Endothelial cell of umbilical vein (primary cell): Measurements from ENCODE around the gene TUBD1. TPM values are rescaled to one million over a fixed set of nuclear protein-coding genes. Genes with fewer than 3 reads are reported as not detected.
"Not testable (repeated sequence)": the region's sequence is repeated elsewhere in the genome, so short reads cannot be mapped to it uniquely, and the experiment has no call there.

Source experiments
- BruUV-seq: library from RNA; stranded (reverse); fragments of 400-500 nt; replicated peaks from 2 replicates; lab custom pipeline; 2021; lab: Mats Ljungman, UMichigan
- CTCF ChIA-PET: fragments of 300-600, 350-600 bp; sonication (Branson Sonifier 250); formaldehyde crosslinking; loops from one replicate; lab custom pipeline; 2021; ENCODE audit warnings: antibody characterized with exemption, inconsistent platforms; lab: Charles Lee
- POLR2A ChIA-PET: fragments of 300-600, 350-600 bp; sonication (Branson Sonifier 250); formaldehyde crosslinking; loops from one replicate; lab custom pipeline; 2021; ENCODE audit warnings: antibody characterized with exemption, inconsistent platforms; lab: Charles Lee
- DNase-seq: peaks from one replicate; pipeline ENCODE4 v3.0.0-alpha.2; 2011; ENCODE audit warnings: low read depth, low spot score
- FAIRE-seq: peaks from 2 replicates; lab custom pipeline; 2011; peaks lifted over from hg19 to GRCh38; lab: Jason Lieb, UNC
- H2AFZ ChIP-seq: 2 replicates; pipeline ENCODE4 v1.6.0; 2012; ENCODE audit warnings: low read depth, low read length, control low read depth, inconsistent platforms
- H3K27ac ChIP-seq: 2 replicates; pipeline ENCODE4 v1.5.1; 2011; ENCODE audit warnings: low read depth, mild to moderate bottlenecking, control low read depth, low read length, moderate library complexity; ENCODE audit not compliant: insufficient read depth
- H3K27me3 ChIP-seq, 2 experiments: 2 replicates each; pipeline versions ENCODE4 v1.6.0 to v1.6.1; 2011; ENCODE audit warnings: low read length in 2 of 2, mixed read lengths in 1 of 2; ENCODE audit not compliant: control insufficient read depth in 2 of 2, insufficient read depth in 2 of 2
- H3K36me3 ChIP-seq, 2 experiments: 2 replicates in 1 of 2; 3 replicates in 1 of 2; pipeline ENCODE4 v1.5.1; 2011; ENCODE audit warnings: low read length in 2 of 2, mild to moderate bottlenecking in 1 of 2, moderate library complexity in 1 of 2; ENCODE audit not compliant: control insufficient read depth in 2 of 2, insufficient read depth in 2 of 2; ENCODE audit errors: extremely low read depth in 1 of 2
- H3K4me1 ChIP-seq: 3 replicates; pipeline ENCODE4 v1.5.1; 2011; ENCODE audit warnings: mild to moderate bottlenecking, low read length; ENCODE audit not compliant: control insufficient read depth, insufficient read depth; ENCODE audit errors: extremely low read depth
- H3K4me2 ChIP-seq: 2 replicates; pipeline ENCODE4 v1.6.1; 2011; ENCODE audit warnings: low read length, control low read depth, mixed read lengths; ENCODE audit not compliant: insufficient read depth
- H3K4me3 ChIP-seq, 3 experiments: fragments of 200-600 bp in 1 of 3; sonication (generic), shearing (Covaris generic) in 1 of 3; replicated peaks in 1 of 3; 2 replicates each; pipeline ENCODE4 v1.5.1; 2011 to 2016; ENCODE audit warnings: control low read depth in 3 of 3, low read length in 3 of 3, mild to moderate bottlenecking in 2 of 3, inconsistent platforms in 1 of 3, low read depth in 1 of 3, moderate library complexity in 1 of 3; ENCODE audit not compliant: insufficient read depth in 1 of 3
- H3K79me2 ChIP-seq: 2 replicates; pipeline ENCODE4 v1.6.0; 2012; ENCODE audit warnings: low read length, inconsistent platforms; ENCODE audit not compliant: control insufficient read depth, insufficient read depth
- H3K9ac ChIP-seq: replicated peaks from 2 replicates; pipeline ENCODE3; 2011; ENCODE audit warnings: low read length, control low read depth; ENCODE audit not compliant: insufficient read depth; ENCODE audit errors: extremely low read depth
- H3K9me1 ChIP-seq: replicated peaks from 3 replicates; pipeline ENCODE4 v1.6.0; 2011; ENCODE audit warnings: mild to moderate bottlenecking, low read length; ENCODE audit not compliant: control insufficient read depth, insufficient read depth; ENCODE audit errors: extremely low read depth
- H3K9me3 ChIP-seq: replicated peaks from 2 replicates; pipeline ENCODE4 v1.5.1; 2012; ENCODE audit warnings: low read length, inconsistent platforms; ENCODE audit not compliant: control insufficient read depth, insufficient read depth
- H4K20me1 ChIP-seq: replicated peaks from 2 replicates; pipeline ENCODE3; 2011; ENCODE audit warnings: mild to moderate bottlenecking, low read length; ENCODE audit not compliant: control insufficient read depth, insufficient read depth; ENCODE audit errors: extremely low read depth
- EZH2 ChIP-seq: IDR thresholded peaks from 2 replicates; pipeline ENCODE4 v1.6.1; 2012; ENCODE audit warnings: borderline replicate concordance, low read depth, mild to moderate bottlenecking, moderate library complexity, low read length, inconsistent platforms; ENCODE audit not compliant: severe bottlenecking
- FOS ChIP-seq: IDR thresholded peaks from 2 replicates; pipeline ENCODE4 v1.6.1; 2011; ENCODE audit warnings: mild to moderate bottlenecking, low read length, moderate library complexity, borderline replicate concordance; ENCODE audit not compliant: insufficient read depth
- GATA2 ChIP-seq: IDR thresholded peaks from 2 replicates; pipeline ENCODE4 v1.7.0; 2011; ENCODE audit warnings: low read depth, mild to moderate bottlenecking, moderate library complexity, mixed read lengths, low read length; ENCODE audit not compliant: insufficient read length, insufficient read depth
- JUN ChIP-seq: IDR thresholded peaks from 2 replicates; pipeline ENCODE4 v1.6.1; 2011; ENCODE audit warnings: borderline replicate concordance, low read depth; ENCODE audit not compliant: insufficient read length, insufficient read depth
- MYC ChIP-seq: IDR thresholded peaks from one replicate; pipeline ENCODE4 v1.6.1; 2011; ENCODE audit warnings: mild to moderate bottlenecking, low read depth, low read length
- POLR2A ChIP-seq: IDR thresholded peaks from 2 replicates; pipeline ENCODE4 v1.6.1; 2012; ENCODE audit warnings: low read depth, mild to moderate bottlenecking, control low read depth, low read length
- POLR2AphosphoS5 ChIP-seq: IDR thresholded peaks from 2 replicates; pipeline ENCODE4 v1.6.1; 2012; ENCODE audit warnings: low read depth, mild to moderate bottlenecking, control low read depth, low read length, moderate library complexity; ENCODE audit not compliant: insufficient read depth
- dilution Hi-C: fragments of 300-500 bp; cut with MboI; formaldehyde crosslinking; loops from one replicate; pipeline ENCODE4 v1.15.0; 2019; ENCODE audit warnings: low sequenced_read_pairs; ENCODE audit not compliant: extremely low pct_ligation_motif_present
- intact Hi-C: fragments of 100-400 bp; cut with micrococcal nuclease; formaldehyde crosslinking; loops from one replicate; pipeline ENCODE4 v1.10.0; 2022
- polyA plus RNA-seq, 4 experiments: library from polyadenylated mRNA; depleted of rRNA in 3 of 4; stranded (reverse) in 3 of 4; unstranded in 1 of 4; fragments of >200 nt; gene quantifications; 2 replicates each; pipeline versions ENCODE4 v1.2.1 to v1.2.3, GENCODE V29; 2011 to 2012; ENCODE audit warnings: missing spikeins in 1 of 4
- total RNA-seq: library from RNA; stranded (reverse); gene quantifications from 2 replicates; pipeline ENCODE4 v1.2.3, GENCODE V29; 2021
- TF ChIP-seq, protein P1 (sequence below): IDR thresholded peaks from 2 replicates; pipeline ENCODE4 v1.6.1; 2011; ENCODE audit not compliant: insufficient read depth, insufficient read length
- TF ChIP-seq, protein P2 (sequence below), 2 donors: IDR thresholded peaks; 1 replicate in 1 of 2; 2 replicates in 1 of 2; pipeline ENCODE4 v1.5.1; 2011; ENCODE audit warnings: low read length in 2 of 2, mild to moderate bottlenecking in 2 of 2, moderate library complexity in 2 of 2, control low read depth in 1 of 2, inconsistent platforms in 1 of 2, low read depth in 1 of 2; ENCODE audit not compliant: insufficient read depth in 1 of 2; ENCODE audit errors: extremely low read depth in 1 of 2

The TUBD1 gene
- total and polyA plus RNA-seq, 2 donors (not counting 3 experiments of a cell fraction or from before 2014, with no cell fraction given) = 4.9 to 11.3 TPM

GRCh38 chr17:59874376-59874775 is 18.4 kb downstream of the TUBD1 start:
- ChIA-PET CTCF (no interaction called here), POLR2A (no interaction called here)
- no peak overlapping the region for H3K4me3 ChIP-seq
- no TSS peak for BruUV-seq
- no peak overlapping the region for H3K9ac ChIP-seq
- no peaks in the 10 kb centered on the region for H3K4me1 ChIP-seq
- no peak for FAIRE-seq
- intact Hi-C loops (no loop called here), dilution Hi-C loops (loop anchor here (10.0 kb wide), 1 partner anchor 130 kb away; no protein-coding TSS in a partner anchor)
- H3K27ac ChIP-seq = no peak overlapping the region
- no peaks in the 10 kb centered on the region for H3K9me3 ChIP-seq
- H2AFZ ChIP-seq = no peak overlapping the region
- no peak overlapping the region for H3K4me2 ChIP-seq
- H3K9me1 ChIP-seq = no peaks in the 10 kb centered on the region
- no peak for DNase-seq
- H3K27me3 ChIP-seq = no peaks in the 10 kb centered on the region
- no peaks in the 10 kb centered on the region for H4K20me1 ChIP-seq
- H3K79me2 ChIP-seq = no peaks in the 10 kb centered on the region
- TF ChIP-seq EZH2 (no peak), GATA2 (no peak), MYC (no peak), POLR2AphosphoS5 (no peak), POLR2A (no peak), JUN (no peak), FOS (no peak)
- TF ChIP-seq, protein P1, sequence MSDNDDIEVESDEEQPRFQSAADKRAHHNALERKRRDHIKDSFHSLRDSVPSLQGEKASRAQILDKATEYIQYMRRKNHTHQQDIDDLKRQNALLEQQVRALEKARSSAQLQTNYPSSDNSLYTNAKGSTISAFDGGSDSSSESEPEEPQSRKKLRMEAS = no peak
- TF ChIP-seq, protein P2, sequence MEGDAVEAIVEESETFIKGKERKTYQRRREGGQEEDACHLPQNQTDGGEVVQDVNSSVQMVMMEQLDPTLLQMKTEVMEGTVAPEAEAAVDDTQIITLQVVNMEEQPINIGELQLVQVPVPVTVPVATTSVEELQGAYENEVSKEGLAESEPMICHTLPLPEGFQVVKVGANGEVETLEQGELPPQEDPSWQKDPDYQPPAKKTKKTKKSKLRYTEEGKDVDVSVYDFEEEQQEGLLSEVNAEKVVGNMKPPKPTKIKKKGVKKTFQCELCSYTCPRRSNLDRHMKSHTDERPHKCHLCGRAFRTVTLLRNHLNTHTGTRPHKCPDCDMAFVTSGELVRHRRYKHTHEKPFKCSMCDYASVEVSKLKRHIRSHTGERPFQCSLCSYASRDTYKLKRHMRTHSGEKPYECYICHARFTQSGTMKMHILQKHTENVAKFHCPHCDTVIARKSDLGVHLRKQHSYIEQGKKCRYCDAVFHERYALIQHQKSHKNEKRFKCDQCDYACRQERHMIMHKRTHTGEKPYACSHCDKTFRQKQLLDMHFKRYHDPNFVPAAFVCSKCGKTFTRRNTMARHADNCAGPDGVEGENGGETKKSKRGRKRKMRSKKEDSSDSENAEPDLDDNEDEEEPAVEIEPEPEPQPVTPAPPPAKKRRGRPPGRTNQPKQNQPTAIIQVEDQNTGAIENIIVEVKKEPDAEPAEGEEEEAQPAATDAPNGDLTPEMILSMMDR (IDR thresholded peaks at IDR 0.05; ENCODE audit: extremely low read depth in 1 of 2, insufficient read depth in 1 of 2, low read depth in 1 of 2, low read length in 2 of 2) = no peak
- H3K36me3 ChIP-seq = peaks cover 0 to 6% of the 10 kb centered on the region in 2 experiments

DNA sequence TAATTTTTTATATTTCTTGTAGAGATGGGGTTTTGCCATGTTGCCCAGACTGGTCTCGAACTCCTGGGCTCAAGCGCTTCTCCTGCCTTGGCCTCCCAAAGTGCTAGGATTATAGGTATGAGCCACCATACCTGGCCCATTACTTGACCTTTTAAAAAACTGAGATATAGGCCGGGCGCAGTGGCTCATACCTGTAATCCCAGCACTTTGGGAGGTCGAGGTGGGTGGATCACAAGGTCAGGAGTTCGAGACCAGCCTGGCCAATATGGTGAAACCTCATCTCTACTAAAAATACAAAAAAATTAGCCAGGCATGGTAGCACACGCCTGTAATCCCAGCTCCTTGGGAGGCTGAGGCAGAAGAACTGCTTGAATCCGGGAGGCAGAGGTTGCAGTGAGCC is 19.3 kb downstream of the TUBD1 start:
- POLR2A ChIA-PET, DNase-seq, H3K79me2 ChIP-seq, H3K4me1 ChIP-seq, FAIRE-seq, H2AFZ ChIP-seq, H4K20me1 ChIP-seq, H3K9ac ChIP-seq, H3K36me3 ChIP-seq, H3K27ac ChIP-seq, intact Hi-C loops, H3K9me1 ChIP-seq, CTCF ChIA-PET, H3K4me3 ChIP-seq, H3K9me3 ChIP-seq, H3K27me3 ChIP-seq, H3K4me2 ChIP-seq, BruUV-seq: not testable (repeated sequence)
- dilution Hi-C loops = loop anchor here (10.0 kb wide), 1 partner anchor 129 kb away; no protein-coding TSS in a partner anchor
